ENCODE results near the gene MBP. TPM values are rescaled to one million over a fixed set of nuclear protein-coding genes. Genes with fewer than 3 reads are reported as not detected.

Gene MBP
- total RNA-seq, 1 donor from 2014 or later: 2,463 TPM

DNA sequence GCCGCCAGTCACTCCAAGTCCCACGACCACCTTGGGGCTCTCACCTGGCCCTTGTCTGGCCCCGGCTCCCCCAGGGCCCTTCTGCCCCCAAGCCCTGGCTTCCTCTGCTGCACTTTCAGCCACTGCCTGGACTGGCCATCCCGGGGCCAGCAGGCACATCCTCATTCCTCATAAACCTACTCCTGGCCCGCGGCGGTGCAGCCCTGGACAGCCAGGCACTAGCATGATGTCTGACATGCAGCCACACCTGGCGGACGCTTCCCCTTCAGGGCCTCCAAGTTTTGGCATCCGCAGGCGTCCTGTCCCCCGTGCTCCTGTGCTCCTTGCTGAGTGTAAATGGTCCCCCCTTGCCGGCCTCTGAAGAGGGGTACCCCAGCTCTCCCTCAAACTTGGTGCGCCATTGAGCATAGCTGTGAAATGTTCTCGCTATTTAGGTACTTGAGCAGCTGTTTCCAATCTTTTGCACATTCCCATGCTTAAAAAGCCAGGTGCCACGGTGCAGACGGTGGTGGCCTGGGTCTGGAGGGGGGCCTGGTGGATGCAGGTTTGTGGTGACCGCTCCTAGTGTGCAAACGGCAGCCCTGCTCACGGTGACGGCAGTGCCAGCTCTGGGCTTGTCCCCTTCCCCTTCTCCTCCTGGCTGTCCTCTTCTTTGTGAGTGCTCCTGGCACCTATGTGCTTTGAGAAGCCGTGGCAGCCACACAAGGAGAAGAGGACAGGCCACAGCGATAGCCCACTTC lies 123.8 kb downstream of the MBP start:
- ATAC-seq (no peak), DNase-seq (ENCODE audit: low spot score) (no peak)
- intact Hi-C loops (cut with DNase I): no loop called here

DNA sequence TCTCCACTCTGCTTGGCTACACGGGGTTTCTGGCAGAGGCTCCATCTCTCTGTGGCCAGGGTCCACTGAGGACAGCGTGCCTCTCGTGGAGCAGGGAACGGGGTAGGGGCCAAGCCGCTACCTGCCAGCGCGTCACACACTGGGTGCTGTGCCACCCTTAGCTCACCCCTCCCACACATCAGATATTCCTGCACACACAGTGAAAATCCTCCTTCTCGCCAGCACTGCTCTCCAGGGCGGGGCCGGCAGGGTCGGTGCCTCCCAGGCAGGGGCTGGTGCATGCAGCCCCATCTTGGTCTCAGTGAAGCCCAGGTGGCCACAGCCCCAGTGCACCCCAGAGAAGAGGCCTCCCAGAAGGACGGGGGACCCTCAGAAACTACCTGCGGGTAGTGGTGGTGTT lies 124.6 kb downstream of the MBP start:
- ATAC-seq (no peak), DNase-seq (ENCODE audit: low spot score) (no peak)
- intact Hi-C loops (cut with DNase I): no loop called here

DNA sequence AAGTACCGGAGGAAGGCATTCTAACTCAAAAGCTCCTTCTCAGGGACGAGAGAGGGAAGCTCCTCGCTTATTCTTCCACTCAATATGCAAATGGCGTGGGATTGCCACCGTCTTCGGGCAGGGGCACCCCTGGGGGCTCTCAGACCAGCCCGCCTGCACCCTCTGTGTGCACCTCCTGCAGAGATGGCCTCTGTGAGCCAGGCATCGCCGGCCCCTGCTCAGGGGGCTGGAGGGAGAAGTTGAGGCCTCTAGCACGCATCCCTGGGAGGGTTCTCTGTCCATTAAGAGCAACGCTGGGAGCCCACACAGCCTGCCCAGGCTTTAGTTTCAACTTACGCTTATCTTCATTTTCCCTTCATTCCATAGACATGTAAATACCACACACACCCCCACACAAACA lies 125.3 kb downstream of the MBP start:
- intact Hi-C loops (cut with DNase I): no loop called here
- ATAC-seq: no peak
- no peak for DNase-seq (ENCODE audit: low spot score)

DNA sequence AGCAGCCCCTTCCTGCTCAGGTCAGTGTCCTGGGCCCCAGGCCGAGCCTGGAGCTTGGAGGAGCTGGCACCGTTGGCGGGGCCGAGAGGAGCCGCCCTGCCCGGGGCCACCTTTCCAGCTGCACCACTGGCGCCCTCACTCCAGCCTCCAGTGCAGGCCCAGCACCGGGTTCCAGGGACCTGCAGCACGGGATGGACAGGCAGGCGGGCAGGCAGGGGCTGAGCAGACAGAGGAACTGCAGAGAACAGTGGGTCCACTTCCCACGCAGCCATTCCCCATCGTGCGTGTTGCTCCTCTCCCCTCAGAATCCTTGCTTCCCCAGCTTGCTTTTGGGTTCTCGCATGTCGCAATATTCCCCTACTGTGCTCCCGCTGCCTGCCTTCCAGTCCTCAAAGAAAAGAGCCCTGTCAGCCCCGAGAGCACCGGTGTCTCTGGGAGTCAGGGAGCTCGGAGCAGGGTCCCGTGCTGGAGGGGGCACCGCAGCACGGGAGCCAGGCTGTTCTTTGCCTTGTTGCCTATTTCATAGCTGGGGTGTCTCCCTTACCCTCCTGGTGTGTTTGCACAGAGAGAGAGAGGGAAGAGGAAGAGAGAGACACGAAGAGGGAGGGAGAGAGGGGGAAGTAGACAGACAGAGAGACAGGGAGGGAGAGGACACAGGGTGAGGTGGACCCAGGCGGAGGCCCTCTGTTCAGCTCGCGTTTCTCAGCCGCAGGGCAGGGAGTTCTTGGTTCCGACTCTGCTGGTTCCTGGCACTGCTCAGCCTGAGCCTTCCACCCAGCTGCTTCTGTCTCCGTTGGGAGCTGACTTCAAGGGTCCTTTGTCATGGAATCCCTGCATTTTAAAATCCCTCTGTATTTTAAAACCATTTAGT lies 126.0 kb downstream of the MBP start:
- intact Hi-C loops (cut with DNase I): no loop called here
- DNase-seq (ENCODE audit: low spot score) (no peak), ATAC-seq (peak; percentile 60)

DNA sequence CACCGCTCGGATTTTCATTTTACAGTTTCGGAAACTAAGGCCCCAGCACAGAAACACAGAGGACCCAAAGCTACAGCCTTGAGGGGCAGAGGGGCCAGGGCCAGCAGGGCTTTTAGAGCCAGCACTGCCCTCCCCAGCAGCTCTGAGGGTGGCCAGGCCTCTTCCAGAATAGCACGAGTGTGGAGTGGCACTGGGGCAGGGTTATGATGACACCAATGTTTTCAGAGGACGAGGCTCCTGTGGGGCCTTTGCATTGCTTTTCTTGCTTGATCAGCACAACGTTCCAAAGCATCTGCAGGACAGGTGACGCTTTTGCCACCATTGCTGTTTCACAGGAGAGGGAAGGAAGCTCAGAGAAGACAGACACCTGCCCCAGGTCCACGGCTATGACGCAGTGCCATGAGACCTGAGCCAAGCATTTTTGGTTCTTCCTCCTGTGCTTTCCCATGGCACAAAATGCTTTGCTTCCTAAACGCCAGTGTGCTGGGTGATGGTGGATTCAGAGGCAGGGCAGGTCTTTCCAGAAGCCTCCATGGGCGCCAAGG lies 126.9 kb downstream of the MBP start:
- intact Hi-C loops (cut with DNase I): no loop called here
- DNase-seq (ENCODE audit: low spot score) (no peak), ATAC-seq (no peak)

DNA sequence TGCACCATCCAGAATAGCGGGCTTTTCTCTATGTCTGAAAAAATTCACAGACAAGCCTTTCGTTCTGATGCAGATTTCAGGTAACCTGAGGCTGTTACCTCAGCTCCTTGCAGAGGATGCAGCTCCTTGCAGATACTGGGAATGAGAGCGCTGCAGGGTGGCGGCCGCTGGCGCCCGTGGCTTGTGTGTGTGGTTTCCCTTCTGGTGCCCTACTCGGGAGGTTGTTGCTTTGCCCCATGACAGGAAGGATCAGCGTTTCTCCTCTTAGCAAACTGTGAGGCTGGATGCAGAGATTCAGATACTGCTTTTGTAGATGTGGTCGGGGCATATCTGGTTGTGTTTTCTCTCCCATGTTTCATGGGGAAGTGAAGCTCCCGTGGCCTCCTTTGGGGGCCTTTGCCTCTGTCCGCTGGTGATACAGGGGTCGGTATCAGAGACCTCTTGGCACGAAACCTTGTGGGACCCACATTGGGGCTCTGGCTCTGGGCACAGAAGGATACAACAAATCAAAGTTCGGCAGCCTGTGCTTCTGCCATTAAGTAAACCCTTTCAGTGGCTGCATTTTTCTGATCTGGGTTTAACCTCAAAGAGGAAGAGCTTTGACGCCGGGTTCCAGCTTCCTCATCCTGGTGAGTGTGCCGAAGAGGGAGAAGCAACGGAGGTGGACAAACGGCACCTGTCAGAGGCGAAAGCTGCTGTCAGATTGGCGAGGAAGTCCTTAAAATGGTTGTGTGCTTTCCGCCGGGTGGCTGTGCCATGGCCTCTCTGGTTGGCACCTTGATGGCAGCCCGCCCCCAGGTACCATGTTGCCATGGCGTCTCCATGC lies 127.8 kb downstream of the MBP start:
- DNase-seq (ENCODE audit: low spot score): no peak
- ATAC-seq: no peak
- intact Hi-C loops (cut with DNase I): loop anchor here (5.0 kb wide), 1 partner anchor 53 kb away; no protein-coding TSS in a partner anchor

DNA sequence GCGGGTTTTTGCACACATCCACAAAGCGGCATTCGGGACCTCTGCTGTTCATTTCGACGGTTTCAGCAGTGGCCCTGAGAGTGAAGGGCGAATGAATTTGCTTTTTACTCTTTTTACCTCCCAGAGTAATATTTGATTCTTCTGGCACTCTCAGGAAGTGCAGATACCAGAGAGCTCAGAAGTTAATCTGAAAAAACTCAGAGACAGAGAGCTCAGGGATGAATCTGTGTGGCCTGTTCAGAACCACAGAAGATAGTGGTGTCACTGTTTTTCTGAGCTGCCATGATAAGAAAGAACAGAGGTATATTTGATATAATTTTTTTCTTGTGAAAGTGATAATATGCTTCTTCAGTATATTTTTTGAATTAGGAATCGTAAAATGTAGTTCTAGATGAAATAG lies 129.3 kb downstream of the MBP start:
- intact Hi-C loops (cut with DNase I): loop anchor here (5.0 kb wide), 1 partner anchor 54 kb away; no protein-coding TSS in a partner anchor
- DNase-seq (ENCODE audit: low spot score): no peak
- no peak for ATAC-seq

DNA sequence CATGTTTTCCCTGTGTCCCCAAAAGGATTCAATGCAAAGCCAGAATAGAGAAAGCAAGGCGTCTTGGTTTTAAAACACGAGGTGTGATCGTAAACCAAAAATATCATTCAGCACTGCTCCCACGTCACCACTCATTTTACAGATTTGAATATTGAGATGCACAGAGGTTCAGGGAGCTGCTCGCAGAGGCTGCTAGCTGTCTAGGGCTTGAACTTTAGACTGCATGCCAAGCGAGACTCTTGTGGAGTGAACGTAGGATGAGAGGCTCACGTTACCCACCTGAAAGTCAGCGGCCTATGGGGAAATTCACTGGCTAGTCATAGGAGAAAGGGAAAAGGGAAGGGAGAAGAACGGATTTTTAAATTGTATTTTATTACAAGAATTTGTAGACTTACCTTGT lies 130.1 kb downstream of the MBP start:
- intact Hi-C loops (cut with DNase I): loop anchor here (5.0 kb wide), 1 partner anchor 55 kb away; no protein-coding TSS in a partner anchor
- ATAC-seq (no peak), DNase-seq (ENCODE audit: low spot score) (no peak)

DNA sequence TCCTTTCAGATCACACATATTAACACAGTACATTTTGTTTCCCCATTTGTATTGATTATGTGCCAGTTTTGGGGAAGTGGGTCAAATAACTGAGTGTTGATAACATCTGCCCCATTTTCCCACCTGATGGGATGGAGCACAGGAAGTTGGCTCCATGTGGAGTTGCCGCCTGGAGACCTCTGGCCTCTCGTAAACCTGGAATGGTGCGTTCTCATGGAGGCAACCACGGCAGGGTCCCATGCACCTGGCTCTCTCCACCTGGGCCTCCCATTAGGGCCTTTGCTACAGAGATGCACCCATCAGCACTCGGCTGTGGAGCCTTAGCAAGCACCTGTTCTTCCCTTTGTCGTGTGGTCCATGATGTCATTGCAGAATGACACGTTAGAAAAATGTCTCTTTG lies 130.6 kb downstream of the MBP start:
- ATAC-seq: no peak
- DNase-seq (ENCODE audit: low spot score): no peak
- intact Hi-C loops (cut with DNase I): loop anchor here (5.0 kb wide), 1 partner anchor 55 kb away; no protein-coding TSS in a partner anchor

DNA sequence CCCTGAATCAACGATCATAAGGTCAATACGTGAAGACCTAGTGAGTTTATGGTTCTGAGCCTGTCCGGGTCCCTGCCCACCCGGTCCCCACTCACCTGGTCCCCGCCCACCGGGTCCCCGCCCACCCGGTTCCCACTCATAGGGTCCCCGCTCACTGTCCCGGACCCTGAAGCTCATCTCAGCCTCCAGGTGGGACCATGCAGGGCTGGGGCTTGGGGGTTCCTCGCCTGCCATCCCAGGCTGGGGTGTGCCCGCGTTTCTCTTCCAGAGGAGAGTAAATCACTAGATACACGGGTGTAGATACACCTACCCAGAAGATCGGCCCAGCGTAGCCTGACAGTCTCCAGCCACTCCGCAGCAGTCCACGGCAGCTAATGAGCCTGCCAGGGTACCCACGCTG lies 131.5 kb downstream of the MBP start:
- peak; percentile 8 for ATAC-seq

DNA sequence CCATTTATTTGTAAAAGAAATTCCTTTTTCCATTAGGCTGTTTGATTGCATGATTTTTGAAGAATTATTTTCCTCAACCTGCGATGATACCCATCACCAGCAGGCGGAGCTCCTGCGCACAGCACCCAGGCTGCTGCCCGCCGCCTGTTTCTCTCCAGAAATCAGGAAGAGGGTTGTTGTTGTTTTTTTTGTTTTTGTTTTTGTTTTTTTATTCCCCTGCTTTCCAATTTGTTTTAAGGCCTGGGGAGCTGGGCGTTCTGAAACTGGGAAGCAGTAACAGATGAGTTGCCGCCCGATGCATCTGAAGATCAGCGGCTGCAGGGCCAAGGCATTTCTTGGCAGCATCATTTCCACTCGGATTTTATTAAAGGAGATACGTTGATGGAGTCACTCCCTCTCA lies 132.1 kb downstream of the MBP start:
- DNase-seq (ENCODE audit: low spot score): no peak
- ATAC-seq: peak; percentile 45
- intact Hi-C loops (cut with DNase I): loop anchor here (5.0 kb wide), 1 partner anchor 57 kb away; no protein-coding TSS in a partner anchor

More for the DNA sequence above, 131.5 kb downstream of the MBP start:
- no peak for DNase-seq (ENCODE audit: low spot score)
- intact Hi-C loops (cut with DNase I): loop anchor here (5.0 kb wide), 1 partner anchor 56 kb away; no protein-coding TSS in a partner anchor

DNA sequence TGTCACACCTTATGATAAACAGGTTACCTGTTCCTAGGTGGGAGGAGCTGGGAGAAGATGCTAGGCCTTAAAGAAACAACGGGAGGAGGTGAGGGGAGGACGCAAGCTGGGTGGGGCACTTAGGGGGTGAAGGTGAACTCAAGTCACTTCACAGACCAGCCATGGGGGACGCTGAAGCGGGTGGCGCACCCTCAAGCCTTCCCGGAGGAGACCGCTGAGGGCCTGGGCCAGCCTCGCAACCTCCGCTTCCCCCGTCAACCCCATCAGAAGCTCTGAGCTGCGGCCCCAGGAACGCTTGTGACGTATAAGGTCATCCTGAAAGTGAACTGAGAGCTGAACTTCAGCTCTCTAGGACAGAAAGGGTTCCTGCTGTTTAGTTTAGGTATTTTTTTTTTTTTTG lies 133.5 kb downstream of the MBP start:
- intact Hi-C loops (cut with DNase I): no loop called here
- DNase-seq (ENCODE audit: low spot score) (no peak), ATAC-seq (no peak)

DNA sequence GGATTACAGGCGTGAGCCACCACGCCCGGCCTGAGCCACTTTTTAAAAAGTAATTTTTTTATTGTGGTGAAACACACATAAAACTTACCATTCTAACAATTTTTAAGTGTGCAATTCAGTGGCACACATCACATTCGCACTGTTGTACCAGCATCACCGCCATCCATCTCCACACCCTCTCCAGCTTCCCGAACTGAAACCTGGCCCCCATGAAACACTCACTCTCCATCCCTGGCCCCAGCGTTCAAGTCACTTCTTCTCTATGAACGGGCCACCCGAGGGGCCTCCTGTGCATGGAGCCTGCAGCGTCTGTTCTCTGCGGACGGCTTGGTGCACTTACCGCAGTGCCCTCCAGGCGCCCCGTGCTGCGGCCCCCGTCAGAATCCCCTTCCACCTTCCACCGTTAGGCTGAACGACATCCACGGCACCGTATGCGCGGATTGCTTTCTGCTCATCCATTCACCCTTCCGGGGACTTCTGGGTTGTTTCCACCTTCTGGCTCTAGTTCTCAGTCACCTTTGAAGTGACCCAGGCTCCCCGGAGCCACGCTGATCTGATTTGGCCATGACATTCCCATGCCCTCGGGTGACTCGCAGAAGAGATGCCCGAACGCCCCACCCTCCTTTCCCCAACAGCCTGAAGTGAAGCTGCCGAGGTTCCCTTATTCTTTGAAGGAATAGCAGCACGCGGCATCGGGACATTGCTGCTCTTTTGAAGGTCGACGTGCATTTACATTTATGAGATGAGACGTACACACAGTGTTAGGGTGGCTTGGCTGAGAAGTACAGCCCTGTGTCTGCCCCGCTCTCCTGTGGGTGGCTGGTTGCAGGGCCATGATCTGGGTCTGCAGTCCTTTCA lies 134.4 kb downstream of the MBP start:
- DNase-seq (ENCODE audit: low spot score) (no peak), ATAC-seq (no peak)
- intact Hi-C loops (cut with DNase I): no loop called here

DNA sequence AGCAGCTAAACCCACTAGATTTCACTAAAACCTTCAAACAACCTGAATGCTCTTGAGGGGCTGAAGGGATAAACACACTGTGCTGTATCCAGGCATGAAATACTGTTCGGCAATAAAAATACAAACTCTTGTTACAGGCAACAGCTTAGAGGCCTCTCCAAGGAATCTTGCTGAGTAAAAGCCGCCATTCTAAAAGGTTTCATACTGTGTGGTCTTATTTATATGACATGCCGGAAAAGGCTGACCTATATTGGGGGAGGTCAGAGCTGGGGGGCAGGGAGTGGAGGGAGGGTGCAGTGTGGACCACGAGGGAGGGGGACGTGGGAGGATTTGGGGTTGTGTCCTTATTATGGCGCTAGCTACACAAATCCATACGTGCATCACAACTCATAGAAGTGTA lies 136.2 kb downstream of the MBP start:
- ATAC-seq: no peak
- intact Hi-C loops (cut with DNase I): no loop called here
- no peak for DNase-seq (ENCODE audit: low spot score)

DNA sequence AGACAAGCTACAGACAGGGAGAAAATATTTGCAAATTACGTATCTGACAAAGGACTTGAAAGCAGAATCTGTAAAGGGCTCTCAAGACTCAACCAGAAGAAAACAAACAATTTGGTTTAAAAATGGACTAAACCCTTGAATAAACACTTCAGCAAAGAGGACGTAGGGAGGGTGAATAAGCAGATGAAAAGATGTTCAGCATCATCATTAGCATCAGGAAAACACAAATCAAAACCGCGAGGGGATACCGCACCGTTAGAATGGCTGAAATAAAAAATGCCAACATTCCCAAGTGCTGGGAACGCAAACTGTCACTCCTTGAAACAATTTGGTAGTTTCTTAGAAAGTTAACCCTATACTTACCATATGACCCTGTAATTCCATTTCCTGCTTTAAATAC lies 136.7 kb downstream of the MBP start:
- DNase-seq (ENCODE audit: low spot score) (no peak), ATAC-seq (no peak)
- intact Hi-C loops (cut with DNase I): no loop called here

DNA sequence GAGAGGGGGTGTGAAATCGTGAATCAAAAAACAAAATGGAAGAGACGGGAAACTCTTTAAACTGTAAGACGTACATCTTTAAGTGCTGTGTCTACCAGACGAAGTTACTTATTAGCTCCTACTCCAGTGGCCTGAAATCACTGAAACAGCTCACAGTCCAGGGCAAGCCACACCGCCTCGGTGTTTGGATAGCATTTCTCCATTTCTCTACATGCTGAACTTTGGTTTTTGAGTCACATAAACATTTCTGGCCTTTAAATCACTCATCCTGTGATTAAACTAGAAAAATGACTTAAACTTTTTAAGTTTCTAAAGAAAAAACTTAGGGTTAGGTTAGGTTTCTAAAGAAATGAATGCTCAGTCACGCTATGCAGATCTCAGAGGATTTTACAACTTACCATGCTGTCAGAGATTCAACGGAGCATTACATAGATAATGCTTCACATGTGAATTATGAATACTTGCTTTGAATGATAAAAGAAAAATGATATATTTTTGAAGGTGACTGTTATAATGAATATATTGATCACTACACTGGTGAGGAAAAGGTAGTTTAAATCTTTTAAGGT lies 138.4 kb downstream of the MBP start:
- ATAC-seq: no peak
- DNase-seq (ENCODE audit: low spot score): no peak
- intact Hi-C loops (cut with DNase I): no loop called here

DNA sequence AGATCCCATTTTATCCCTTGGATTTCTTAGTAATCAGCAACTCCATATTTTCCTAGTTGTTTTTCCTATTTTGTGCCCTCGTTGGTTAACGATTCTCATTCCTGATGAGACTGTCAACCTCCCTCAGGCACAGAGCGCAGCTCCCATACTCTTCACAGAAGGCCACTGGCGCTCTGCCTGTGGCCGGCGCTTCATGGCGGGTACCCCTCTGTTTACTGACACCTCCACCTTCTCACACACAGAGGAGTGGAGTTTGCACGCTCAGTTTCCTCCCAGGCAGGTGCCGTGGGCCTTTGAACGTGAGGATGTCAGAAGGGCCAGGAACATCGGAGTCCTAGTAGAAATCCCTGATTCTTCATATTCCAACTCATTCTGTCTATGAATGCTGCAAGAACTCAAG lies 139.0 kb downstream of the MBP start:
- ATAC-seq (no peak), DNase-seq (ENCODE audit: low spot score) (no peak)
- intact Hi-C loops (cut with DNase I): no loop called here

DNA sequence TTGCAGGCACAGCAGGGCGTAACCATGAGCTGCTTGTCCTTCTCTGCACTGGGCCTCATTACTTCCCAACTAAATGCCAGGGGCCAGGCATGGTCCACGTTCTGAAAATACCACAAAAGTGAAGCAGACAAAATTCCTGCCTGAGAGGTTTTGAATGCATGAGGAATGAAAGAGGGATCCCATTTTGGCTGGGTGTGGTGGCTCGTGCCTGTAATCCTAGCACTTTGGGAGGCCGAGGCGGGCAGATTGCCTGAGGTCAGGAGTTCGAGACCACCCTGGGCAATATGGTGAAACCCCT lies 139.5 kb downstream of the MBP start:
- intact Hi-C loops (cut with DNase I): no loop called here
- DNase-seq (ENCODE audit: low spot score): no peak
- no peak for ATAC-seq
